HFFc6 (cell line): ENCODE data around the gene RPRD2. TPM values are rescaled to one million over a fixed set of nuclear protein-coding genes. Genes with fewer than 3 reads are reported as not detected.

Source experiments
- DNase-seq: peaks from one replicate; pipeline ENCODE4 v3.0.0-alpha.2; 2018
- H3K27ac Mint-ChIP-seq: 2 replicates; pipeline ENCODE4 v1.8.0; 2020; ENCODE audit warnings: mild to moderate bottlenecking, mixed read lengths
- H3K27me3 Mint-ChIP-seq: 2 replicates; pipeline ENCODE4 v1.8.0; 2021; ENCODE audit warnings: mild to moderate bottlenecking, moderate library complexity, mixed read lengths; ENCODE audit not compliant: insufficient read depth
- H3K36me3 Mint-ChIP-seq: 2 replicates; pipeline ENCODE4 v1.8.0; 2021; ENCODE audit warnings: low read depth, mixed read lengths
- H3K4me1 Mint-ChIP-seq: 2 replicates; pipeline ENCODE4 v1.8.0; 2020; ENCODE audit warnings: low read depth, mixed read lengths
- H3K4me3 Mint-ChIP-seq: 2 replicates; pipeline ENCODE4 v1.8.0; 2020; ENCODE audit warnings: mild to moderate bottlenecking, moderate library complexity, mixed read lengths
- H3K9me3 Mint-ChIP-seq: 2 replicates; pipeline ENCODE4 v1.8.0; 2020; ENCODE audit warnings: mild to moderate bottlenecking, mixed read lengths
- total RNA-seq, 6 experiments: library from RNA; stranded (reverse); fragmentation: NEBNext Ultra II Directional; extraction: Animal tissue kit (Norgen Biotek cat#: 25700); gene quantifications; 2 replicates in 1 of 6; 3 replicates in 5 of 6; pipeline ENCODE4 v1.2.3, GENCODE V29; 2021
- TF ChIP-seq, protein P1 (sequence below): fragments of 200-600 bp; sonication (generic); IDR thresholded peaks from 2 replicates; pipeline ENCODE4 v1.5.0; 2021; ENCODE audit warnings: antibody characterized with exemption, mild to moderate bottlenecking

Gene RPRD2
- total RNA-seq, 6 experiments from 2014 or later: 24.0 to 27.9 (median 25.7) TPM

DNA sequence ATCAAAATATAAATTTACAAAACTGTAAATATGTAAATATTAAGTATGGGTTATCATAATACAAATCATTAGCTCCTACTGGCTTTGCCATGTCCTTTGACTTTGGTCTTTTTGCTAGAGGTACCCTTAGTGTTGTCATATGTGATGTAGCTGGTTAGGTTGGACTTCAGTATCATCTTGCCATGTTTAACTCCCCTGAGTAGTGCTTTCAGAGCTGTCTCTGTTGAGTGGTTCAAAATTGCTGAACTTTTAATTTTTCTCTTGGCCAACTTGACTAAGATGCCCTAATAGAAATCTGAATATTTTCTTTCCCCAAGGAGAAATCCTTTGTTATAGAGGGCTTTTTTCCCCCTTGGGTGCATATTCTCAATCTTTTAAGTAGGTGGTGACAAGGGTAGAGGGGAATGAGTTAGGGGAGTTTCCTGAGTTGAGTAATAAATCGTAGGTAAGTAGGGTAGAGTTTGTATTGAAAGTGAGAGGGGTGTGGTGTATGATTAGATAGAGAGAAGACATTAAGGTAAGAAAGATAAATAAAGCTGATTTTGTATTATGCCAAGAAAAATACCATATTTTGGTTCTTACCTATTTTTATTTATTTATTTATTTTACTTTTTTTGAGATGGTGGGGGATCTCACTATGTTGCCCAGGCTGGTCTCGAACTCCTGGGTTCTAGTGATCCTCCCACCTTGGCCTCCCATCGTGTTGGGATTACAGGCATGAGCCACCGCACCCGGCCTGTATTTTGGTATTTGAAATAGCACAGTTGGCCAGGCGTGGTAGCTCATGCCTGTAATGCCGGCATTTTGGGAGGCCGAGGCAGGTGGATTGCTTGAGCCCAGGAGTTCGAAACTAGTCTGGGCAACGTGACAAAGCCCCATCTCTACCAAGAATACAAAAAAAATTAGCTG, 21.8 kb downstream of the RPRD2 start:
- TF ChIP-seq, protein P1, sequence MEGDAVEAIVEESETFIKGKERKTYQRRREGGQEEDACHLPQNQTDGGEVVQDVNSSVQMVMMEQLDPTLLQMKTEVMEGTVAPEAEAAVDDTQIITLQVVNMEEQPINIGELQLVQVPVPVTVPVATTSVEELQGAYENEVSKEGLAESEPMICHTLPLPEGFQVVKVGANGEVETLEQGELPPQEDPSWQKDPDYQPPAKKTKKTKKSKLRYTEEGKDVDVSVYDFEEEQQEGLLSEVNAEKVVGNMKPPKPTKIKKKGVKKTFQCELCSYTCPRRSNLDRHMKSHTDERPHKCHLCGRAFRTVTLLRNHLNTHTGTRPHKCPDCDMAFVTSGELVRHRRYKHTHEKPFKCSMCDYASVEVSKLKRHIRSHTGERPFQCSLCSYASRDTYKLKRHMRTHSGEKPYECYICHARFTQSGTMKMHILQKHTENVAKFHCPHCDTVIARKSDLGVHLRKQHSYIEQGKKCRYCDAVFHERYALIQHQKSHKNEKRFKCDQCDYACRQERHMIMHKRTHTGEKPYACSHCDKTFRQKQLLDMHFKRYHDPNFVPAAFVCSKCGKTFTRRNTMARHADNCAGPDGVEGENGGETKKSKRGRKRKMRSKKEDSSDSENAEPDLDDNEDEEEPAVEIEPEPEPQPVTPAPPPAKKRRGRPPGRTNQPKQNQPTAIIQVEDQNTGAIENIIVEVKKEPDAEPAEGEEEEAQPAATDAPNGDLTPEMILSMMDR: no peak
- Mint-ChIP-seq H3K27me3 (no peaks in the 10 kb centered on the region), H3K36me3 (peaks cover 5% of the 10 kb centered on the region), H3K27ac (no peak overlapping the region), H3K4me3 (no peak overlapping the region), H3K9me3 (no peaks in the 10 kb centered on the region), H3K4me1 (peaks cover 8% of the 10 kb centered on the region)
- no peak for DNase-seq

DNA sequence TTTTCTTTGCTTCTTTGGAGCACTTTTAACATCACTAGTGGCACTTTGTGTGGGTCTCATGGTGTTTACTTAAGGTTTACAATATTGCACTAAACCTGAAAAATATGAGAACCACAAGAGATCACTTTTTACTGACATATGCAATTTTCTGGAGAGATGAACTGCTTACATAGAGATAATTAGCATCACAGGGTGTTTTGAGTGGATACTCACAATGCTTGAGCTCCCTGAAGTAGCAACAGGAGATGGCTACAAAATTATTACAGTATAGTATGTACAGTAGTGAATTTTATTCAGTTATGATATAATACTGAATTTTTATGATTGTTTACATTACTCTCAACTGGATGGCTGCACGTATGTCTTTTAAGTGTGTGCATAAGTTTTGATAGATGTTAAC, 22.6 kb downstream of the RPRD2 start:
- Mint-ChIP-seq H3K27ac (no peak overlapping the region), H3K4me1 (peaks cover 8% of the 10 kb centered on the region), H3K4me3 (no peak overlapping the region), H3K9me3 (no peaks in the 10 kb centered on the region), H3K27me3 (no peaks in the 10 kb centered on the region), H3K36me3 (peaks cover 5% of the 10 kb centered on the region)
- no peak for DNase-seq
- TF ChIP-seq, protein P1: no peak

DNA sequence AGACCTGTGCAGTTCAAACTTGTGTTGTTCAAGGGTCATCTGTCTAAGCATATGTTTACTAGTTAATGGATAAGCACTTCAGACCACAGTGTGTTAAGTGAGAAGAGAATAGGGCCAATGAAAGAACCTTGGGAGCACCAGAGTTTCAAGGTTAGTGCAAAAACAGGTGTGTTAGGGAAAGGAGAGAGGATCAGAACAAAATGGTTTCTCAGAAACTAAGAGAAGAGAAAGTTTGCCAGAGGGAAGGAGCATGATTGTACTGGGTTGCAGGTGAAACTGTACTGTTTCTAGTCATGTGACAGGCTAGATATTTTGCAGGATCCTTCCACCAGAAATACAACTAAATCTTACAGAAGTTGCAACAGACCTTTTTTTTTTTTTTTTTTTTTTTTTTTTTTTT, 23.3 kb downstream of the RPRD2 start:
- Mint-ChIP-seq H3K27ac (no peak overlapping the region), H3K4me3 (no peak overlapping the region), H3K4me1 (peaks cover 8% of the 10 kb centered on the region), H3K36me3 (peaks cover 5% of the 10 kb centered on the region), H3K27me3 (no peaks in the 10 kb centered on the region), H3K9me3 (no peaks in the 10 kb centered on the region)
- no peak for DNase-seq
- TF ChIP-seq, protein P1: no peak

DNA sequence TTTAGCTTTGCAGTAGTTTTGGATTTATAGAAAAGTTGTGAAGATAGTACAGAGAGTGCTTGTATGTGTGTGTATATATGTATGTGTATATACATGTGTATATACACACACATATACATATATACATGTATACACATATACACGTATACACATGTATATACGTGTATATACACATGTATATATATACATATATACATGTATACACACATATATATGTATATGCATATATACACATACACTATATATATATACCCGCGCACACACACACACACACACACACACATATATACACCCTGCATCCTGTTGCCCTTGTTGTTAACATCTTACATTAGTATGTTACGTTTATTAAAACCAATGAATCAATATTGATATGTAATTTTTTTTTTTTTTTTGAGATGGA, 24.3 kb downstream of the RPRD2 start:
- no peak overlapping the region for H3K27ac Mint-ChIP-seq
- H3K4me3 Mint-ChIP-seq: no peak overlapping the region
- H3K36me3 Mint-ChIP-seq: peaks cover 5% of the 10 kb centered on the region
- no peaks in the 10 kb centered on the region; the same call in 1 of the 2 replicates for H3K27me3 Mint-ChIP-seq
- TF ChIP-seq, protein P1: no peak
- H3K9me3 Mint-ChIP-seq: no peaks in the 10 kb centered on the region
- no peak for DNase-seq
- H3K4me1 Mint-ChIP-seq: peaks cover 8% of the 10 kb centered on the region

DNA sequence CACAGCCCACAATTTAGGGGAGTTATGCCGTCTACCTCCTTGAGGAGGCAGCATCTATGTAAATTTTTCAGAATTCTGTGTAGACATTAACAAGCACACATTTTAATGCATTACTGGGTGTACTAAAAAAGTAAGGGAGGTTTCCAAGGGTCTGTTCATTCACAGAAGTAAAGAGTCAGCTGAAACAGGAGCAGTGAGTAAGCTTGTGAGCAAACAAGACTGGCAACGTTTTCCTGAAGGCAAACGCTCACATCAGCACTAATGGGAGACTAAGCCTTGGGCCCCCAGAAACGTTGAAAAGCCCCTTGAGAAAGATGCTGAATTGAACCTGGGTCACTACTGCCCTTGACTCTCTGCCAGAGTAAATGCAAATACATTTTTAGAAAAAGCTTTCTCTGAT, 25.7 kb downstream of the RPRD2 start:
- Mint-ChIP-seq H3K36me3 (peaks cover 4% of the 10 kb centered on the region; the same call in 1 of the 2 replicates), H3K27ac (no peak overlapping the region), H3K4me3 (no peak overlapping the region), H3K27me3 (no peaks in the 10 kb centered on the region; the same call in 1 of the 2 replicates), H3K9me3 (no peaks in the 10 kb centered on the region), H3K4me1 (no peaks in the 10 kb centered on the region)
- TF ChIP-seq, protein P1: no peak
- DNase-seq: no peak
